ENCODE data around the gene CCDC73. TPM values are rescaled to one million over a fixed set of nuclear protein-coding genes. Genes with fewer than 3 reads are reported as not detected.
A peak's percentile ranks its signal among the peaks of the same experiment; 100 is the strongest.

Gene CCDC73
- polyA plus RNA-seq, 1 of the 3 experiments (the other 2 are of a cell fraction), result not detected

- Histone ChIP-seq H3K4me3 (ENCODE audit: low read depth in 2 of 2, low read length in 1 of 2) (peak overlapping the region; percentile 18 to 43; a peak in 2 of 4 replicates), H2AFZ (ENCODE audit: low read depth) (peak overlapping the region; percentile 70; the same call in 1 of the 2 replicates), H3K9ac (no peak overlapping the region), H3K27ac (ENCODE audit: low read depth in 2 of 2, low read length in 1 of 2) (no peak overlapping the region), H3K79me2 (ENCODE audit: insufficient read depth) (no peaks in the 10 kb centered on the region), H3K9me2 (no peaks in the 10 kb centered on the region), H3K4me1 (ENCODE audit: control insufficient read depth in 1 of 2, insufficient read depth in 2 of 2, low read depth in 1 of 2, low read length in 1 of 2) (no peaks in the 10 kb centered on the region), H3K4me2 (peak overlapping the region; percentile 68), H3K36me3 (replicated peaks in 1 of 2; ENCODE audit: control insufficient read depth in 1 of 2, insufficient read depth in 2 of 2, low read length in 1 of 2) (no peaks in the 10 kb centered on the region), H3F3A (replicated peaks; ENCODE audit: insufficient read depth) (no peaks in the 10 kb centered on the region), H3K9me3 (no peaks in the 10 kb centered on the region), H3K27me3 (ENCODE audit: insufficient read depth) (peaks cover 23% of the 10 kb centered on the region), H4K20me1 (ENCODE audit: insufficient read depth) (no peaks in the 10 kb centered on the region)
- WGBS (ENCODE audit: low lambda C conversion rate), result 8% methylated on average over 13 of the region's 13 CpGs
- peak; percentile 39 for DNase-seq
- peak; percentile 60 for TF ChIP-seq SMC3 (IDR thresholded peaks at IDR 0.05; ENCODE audit: low read depth, low read length)
- TF ChIP-seq CTCF (IDR thresholded peaks at IDR 0.05), result peak; percentile 84
- no peak for TF ChIP-seq IRF3 (IDR thresholded peaks at IDR 0.05; ENCODE audit: low read depth, low read length)
- TF ChIP-seq RXRA (IDR thresholded peaks at IDR 0.05; ENCODE audit: borderline replicate concordance, low read depth), result no peak
- TF ChIP-seq RCOR1 (IDR thresholded peaks at IDR 0.05; ENCODE audit: low read length), result no peak
- TF ChIP-seq TCF12 (IDR thresholded peaks at IDR 0.05), result 0 out of 2 replicates have a peak, but pooled peaks have one; percentile 17
- peak; percentile 74 for TF ChIP-seq RAD21 (IDR thresholded peaks at IDR 0.05; ENCODE audit: low read length)
- TF ChIP-seq EZH2phosphoT487 (IDR thresholded peaks at IDR 0.05; ENCODE audit: borderline replicate concordance, low read depth), result no peak
- TF ChIP-seq TEAD4 (IDR thresholded peaks at IDR 0.05; ENCODE audit: borderline replicate concordance, insufficient read depth), result no peak
- no peak for TF ChIP-seq JUND (IDR thresholded peaks at IDR 0.05)
- TF ChIP-seq REST (IDR thresholded peaks at IDR 0.05; ENCODE audit: low read depth, low read length), result no peak
- no peak for TF ChIP-seq ZBTB33 (IDR thresholded peaks at IDR 0.05; ENCODE audit: borderline replicate concordance, low read depth)
- TF ChIP-seq USF2 (IDR thresholded peaks at IDR 0.05; ENCODE audit: borderline replicate concordance, low read depth, low read length), result no peak
- no peak for TF ChIP-seq NRF1 (IDR thresholded peaks at IDR 0.05; ENCODE audit: low read depth, low read length)
- ChIA-PET POLR2A (no interaction called here), CTCF (interaction anchor here (0.6 to 2.6 kb wide), 23 partner anchors 9 to 472 kb away, joined by 3 to 16 read pairs (median 4); partner anchors contain the start of gene QSER1)
Measured at GRCh38 chr11:32792948-32793475, 1.4 kb downstream of the CCDC73 start.

Measured in SK-N-SH (cell line).